NCI-H2081 (cell line): ENCODE data around the gene UTP11.

Experiments used
- DNase-seq, 2 experiments: peaks; one replicate each; lab custom pipeline; 2025; lab: John Stamatoyannopoulos, UW

UTP11 gene

DNA sequence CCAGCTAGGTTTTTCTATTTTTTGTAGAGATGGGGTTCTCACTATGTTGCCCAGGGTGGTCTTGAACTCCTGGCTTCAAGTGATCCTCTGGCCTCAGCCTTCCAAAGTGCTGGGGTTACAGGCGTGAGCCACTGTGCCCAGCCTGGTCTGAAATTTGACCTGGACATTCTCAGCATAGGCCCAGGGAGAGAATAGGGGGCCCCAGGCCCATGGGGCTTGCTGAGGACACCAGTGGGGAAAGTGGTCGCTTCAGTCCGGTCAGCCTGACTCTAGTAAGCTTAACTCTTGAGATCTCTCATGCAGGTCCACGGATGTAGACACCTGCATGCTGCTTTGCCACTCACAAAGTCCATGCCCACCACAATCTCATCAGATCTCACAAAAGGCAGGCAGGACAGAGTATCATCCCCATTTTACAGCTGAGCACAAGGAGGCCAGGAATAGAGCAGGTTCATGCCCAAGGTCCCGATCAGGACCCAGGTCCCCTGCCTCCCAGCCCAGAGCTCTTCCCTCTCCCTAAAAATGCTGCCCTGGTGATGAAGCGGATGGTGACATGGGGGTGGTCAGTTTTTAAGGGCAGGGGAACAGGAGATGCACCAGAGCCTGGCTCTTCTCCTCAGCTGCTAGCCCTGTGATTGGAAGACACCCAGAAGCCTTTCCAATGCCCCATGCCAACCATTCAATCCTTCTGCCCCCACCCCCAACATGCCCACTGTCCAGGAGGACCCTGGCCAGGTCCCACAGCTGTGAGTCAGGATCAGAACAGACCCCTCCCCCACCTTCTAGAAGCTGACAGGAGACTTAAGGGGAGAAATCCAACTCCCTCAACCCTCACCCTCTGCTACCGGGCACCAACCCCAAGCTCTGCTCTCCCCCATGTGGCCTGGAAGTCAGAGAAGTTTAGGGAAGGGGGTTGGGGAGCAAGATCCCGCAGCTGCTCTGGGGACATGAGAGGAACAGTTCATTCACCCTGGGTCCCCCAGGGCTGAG is 9.0 kb upstream of the UTP11 start:
- no peak for DNase-seq

DNA sequence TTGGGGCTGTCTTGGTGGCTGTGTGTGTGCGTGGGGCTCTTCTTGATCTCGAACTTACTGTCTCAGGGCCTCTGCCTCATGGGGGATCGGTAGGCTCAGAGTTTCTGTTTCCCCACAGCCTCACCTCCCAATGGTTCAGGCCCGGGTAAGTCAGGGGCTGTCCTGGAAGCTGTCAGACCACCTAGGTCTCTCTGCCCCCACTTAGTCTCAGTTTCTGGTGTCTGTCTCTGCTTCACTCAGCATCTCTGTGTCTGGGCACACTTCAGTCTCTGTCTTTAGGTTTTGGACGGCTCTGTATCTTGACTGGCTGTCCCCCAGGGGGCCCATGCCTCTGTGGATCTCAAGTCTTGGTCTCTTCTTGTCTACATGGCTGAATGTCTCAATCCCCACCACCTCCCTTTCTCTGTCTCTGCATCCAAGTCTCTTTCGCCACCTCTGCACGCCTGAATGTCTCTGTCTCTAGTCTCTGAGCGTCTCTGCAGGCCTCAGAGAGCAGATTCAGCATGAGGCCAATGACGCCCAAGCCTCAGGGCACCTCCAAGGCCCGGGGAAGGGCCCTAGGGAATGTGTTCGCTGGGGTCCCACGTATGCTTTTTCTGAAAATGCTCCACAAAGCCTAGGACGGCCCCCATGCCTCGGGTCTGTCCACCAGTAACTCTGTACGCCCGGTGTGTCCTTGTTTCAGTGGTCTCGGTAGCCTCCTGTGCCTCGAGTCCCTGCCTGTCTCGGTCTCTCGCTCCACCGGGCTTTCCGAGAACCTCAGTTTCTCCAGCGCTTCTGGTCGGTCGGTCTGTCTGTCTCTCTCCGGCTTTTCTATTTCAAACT is 8.0 kb upstream of the UTP11 start:
- DNase-seq, result no peak

DNA sequence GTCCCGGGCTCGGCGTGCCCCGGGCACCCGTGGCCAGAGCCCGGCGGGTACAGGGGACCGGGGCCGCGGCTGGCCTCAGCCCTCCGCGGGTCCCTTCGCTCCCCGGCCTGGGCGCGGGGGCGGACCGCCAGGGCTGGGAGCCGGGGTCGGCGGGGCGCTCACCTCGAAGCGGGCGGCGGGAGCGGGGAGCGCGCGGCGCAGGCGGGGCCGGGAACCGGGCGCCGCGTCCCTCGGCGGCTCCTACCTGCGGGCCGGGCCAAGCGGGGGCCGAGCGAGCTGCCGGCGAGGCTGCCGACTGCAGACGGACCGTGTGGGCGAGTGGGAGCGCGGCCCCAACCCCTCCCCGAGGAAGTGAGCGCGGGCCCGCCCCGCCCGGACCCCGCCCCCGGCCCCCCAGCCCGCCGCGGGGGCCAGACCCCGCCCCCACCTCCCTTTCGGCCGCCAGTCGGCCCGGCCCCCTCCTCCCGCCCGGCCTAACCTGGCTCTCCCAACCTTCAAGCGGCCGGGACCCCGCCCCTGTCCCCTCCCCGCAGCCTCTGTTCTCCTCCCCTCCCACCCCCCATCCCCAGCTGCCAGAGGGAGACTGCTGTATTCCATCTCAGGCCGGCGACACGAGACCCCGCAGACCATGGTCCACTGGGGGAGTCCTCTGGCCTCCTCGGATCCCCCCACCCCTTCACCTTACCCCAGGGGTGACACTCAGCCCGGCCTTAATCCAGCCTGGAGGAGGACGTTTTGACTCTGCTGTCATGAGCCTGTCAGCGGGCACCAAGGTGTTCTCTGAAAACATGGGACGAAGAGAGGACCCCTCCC is 7.1 kb upstream of the UTP11 start, which contains the start of gene FHL3:
FHL3 (minus strand) TSS at position 320 of the 813 bp plus-strand sequence. CDS start 6,102 bp downstream, outside the sequence.
- DNase-seq, result peak; percentile 57 to 59

DNA sequence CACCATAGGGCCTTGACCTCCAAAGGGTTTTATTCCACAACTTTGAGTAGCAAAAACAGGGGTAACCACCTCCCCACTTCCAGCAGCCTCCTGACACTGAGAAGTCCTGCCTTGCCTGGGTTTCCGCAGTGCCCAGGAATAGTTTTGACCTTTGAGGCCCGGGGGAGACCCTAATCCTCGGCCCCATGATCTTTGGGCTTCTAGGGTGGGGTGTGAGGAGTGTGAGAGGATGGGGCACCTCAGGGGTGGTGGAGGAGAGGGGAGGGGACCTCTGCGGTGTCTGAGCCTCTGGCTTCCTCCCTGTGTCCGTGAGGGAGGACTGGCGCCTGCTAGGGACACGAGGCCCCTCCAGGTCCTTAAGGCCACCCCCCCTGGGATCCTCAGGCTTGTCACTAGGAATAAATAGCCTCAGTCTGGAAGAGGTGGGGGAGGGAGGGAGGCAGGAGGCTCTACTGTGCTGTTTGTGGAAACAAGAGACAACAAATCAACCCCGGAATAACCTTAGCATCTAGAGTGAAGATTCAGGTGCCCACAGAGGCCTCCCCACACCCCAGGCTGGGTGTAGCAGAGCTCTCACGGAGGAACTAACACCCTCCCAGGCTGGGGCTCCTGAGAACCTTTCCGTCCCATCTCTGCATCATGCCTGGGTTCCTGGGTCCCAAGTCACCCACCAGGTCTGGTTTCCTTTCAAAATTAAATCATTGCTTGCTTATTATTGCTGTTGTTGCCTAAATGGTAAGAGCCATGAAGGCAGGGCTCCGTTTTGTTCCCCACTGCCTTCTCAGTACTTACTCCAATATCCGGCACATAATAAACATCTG is 6.3 kb upstream of the UTP11 start:
- no peak for DNase-seq

DNA sequence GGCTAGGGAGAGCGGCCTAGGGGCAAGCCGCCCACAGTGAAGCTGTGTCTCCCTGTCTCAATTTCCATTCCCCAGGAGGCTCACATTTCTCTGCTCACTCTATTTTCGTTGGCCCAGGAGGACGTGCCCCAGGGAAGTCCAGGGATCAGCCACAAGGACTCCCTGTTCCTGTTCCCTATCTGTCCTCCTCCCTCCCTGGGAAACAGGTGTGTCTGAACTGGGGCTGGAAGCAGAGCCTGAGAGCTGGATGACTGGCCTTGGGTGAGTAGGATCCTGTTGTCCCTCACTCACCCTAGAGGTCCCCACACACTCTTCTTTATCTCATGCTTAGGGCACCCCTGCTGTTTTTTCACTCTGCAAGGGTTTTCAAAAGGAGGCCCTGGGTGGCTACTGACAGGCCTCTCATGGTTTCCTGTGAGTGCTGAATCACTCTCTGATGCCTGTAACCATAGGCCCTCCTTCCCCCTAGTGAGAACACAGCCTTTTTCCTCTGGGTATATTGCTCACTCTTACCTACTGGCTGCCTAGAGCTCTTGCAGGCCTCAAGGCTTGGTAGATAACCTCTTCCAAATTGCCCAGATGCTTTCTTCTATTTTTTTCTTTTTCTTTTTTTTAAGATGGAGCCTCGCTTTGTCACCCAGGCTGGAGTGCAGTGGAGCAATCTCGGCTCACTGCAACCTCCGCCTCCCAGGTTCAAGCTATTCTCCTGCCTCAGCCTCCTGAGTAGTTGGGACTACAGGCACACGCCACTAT is 3.3 kb upstream of the UTP11 start:
- no peak for DNase-seq

DNA sequence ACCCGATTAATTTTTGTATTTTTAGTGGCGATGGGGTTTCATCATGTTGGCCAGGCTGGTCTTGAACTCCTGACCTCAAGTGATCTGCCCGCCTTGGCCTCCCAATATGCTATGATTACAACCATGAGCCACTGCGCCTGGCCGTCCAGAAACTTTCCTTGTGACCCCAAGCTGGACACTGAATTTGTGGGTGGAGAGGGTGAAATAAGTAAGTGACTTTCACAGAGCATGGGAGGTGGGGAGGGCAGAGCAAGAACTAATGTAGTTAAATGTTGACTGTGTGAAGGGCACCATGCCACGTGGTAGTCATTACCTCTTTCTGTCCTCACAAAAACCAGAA is 2.7 kb upstream of the UTP11 start:
- no peak for DNase-seq

DNA sequence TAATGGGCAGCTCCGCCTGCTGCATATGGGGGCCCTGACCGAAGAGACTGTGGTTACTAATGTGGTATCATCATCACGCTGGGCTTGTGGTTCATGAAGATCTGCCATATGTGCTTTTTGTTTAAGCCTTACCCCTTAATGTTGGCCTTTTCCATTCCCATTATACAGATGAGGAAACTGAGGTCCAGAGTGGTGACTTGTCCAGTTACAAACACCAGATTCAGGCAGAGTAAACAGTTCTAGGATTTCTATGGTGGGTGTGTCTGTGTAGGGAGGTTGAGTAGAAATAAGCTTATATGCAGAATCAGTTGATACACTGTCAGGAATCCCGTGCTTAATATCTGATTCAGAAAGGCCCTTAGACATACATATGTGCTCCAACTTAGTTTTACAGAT is 691 bp downstream of the UTP11 start:
- DNase-seq, result no peak

DNA sequence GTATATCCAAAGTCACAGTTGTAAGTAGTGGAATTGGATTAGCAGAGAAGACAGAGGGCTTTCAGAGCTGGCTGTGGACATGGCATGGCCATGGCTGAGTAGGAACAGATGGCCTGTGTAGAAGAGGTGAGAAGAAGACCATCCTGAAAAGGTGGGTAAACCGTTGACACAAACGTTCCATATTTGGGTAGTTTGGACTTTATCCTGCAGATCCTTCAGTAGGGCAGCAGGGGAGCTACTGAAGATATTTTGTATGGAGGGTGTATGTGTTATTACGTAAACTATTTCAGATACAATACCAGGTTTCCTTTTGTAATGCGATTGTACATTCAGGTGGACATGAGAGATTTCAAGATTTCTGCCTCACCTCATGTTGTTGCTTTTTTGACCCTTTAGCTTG is 1.6 kb downstream of the UTP11 start:
- DNase-seq, result no peak

DNA sequence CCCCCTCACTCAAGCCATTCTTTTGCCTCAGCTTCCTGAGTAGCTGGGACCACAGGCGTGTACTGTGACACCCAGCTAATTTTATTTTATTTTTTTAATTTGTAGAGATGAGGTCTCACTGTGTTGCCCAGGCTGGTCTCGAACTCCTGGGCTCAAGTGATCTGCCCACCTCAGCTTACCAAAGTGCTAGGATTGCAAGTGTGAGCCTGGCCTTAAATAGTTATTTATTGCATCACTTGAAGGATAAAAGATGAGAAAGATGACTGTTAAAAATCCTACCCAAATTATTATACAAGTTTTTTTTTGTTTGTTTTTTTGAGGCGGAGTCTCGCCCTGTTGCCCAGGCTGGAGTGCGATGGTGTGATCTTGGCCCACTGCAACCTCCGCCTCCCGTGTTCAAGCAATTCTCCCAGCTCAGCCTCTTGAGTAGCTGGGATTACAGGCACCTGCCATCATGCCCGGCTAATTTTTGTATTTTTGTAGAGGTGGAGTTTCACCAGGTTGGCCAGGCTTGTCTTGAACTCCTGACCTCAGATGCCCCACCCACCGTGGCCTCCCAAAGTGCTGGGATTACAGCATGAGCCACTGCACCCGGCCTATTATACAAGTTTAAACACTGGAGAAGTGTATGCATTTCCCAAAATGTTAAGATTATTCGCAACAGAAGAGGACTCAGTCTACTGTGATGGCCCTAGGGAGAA is 2.3 kb downstream of the UTP11 start:
- no peak for DNase-seq

DNA sequence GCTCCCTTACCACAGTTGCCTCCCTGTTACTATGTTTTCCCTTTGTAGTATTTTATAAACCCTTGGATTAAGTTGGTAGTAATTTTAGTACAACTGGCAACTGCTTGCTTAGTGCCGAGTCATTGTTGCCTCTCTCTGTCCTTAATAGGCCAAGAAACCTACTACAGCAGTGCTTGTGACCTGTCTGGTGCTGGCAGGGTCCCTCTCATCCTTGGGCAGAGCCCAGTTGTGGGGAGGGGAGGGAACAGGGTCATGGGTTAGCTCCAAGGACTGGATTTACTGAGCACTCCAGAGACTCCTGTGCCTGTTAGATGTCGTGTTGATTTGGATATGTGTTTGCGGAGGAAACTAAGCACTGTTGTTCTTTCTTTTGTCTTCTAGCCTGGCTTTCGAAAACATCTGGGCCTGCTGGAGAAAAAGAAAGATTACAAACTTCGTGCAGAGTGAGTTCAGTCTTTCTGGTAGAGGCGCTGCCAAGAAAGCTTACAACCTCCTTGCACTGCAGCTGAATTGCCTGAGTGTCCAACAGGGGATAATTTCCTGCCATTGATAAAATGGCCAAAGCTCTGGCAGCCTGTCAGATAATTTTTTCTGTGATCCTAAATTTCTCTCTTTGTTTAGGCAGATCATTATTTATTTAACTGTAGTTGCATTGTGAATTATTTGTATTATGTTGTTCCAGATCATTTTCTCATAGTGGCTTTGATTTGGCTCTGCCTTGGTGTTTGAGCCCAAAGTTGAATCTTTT is 3.6 kb downstream of the UTP11 start:
- DNase-seq, result no peak

DNA sequence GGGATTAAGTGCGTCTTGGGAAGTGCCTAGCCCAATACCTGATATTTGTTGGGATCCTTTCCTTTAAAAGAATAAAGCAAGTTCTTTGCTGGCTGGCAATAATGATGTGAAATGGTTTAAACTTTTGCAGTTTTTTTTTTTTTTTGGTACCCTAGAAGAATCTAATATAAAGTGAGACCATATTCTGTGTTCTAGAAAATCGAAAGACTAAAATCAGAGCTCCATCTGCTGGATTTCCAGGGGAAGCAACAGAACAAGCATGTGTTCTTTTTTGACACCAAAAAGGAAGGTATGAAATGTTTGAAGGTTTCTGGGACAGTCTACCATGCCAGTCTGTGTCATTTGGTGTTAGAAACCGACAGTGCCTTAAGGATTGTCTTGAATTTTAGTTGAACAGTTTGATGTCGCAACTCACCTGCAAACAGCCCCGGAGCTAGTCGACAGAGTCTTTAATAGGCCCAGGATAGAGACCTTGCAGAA is 6.4 kb downstream of the UTP11 start:
- DNase-seq, result peak in 1 of 2 experiments; percentile 26

DNA sequence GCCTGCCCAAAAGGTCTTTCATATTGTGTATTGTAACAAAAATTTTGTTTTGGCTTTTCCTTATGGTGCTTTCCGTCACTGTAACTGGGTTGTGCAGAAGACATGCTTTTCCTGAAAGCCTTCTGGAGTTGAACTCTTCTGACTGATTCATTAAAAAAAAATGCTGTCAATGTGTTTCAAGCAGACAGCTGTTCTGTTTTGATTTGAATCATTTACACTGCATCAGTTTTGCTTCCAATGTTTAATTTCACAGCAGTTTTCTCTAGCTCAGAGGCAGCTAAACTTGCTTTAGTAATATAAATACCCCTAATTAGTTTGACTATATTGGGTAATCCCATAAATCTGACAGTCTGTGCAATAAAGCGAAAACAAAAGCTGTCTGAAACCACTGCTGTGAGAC is 7.9 kb downstream of the UTP11 start:
- DNase-seq, result no peak

DNA sequence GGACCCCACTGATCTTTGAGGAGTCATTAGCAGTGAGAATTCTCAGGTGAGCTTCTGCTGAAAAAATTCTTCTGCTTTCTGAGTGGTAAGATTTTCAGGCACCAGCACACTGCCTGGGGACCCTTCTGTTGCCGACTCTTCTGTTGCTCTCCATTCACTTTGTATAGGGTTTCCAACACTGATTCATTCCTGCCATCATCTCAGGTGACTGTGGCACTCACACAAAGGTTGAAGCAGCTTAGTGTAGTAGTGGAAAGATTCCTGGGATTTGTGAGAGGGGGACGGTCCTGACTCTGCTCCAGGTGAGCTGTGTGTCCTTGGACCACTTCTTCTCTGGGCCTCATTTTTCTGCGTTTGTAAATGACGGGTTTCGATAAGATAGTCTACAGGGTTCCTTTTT is 9.4 kb downstream of the UTP11 start:
- DNase-seq, result no peak

DNA sequence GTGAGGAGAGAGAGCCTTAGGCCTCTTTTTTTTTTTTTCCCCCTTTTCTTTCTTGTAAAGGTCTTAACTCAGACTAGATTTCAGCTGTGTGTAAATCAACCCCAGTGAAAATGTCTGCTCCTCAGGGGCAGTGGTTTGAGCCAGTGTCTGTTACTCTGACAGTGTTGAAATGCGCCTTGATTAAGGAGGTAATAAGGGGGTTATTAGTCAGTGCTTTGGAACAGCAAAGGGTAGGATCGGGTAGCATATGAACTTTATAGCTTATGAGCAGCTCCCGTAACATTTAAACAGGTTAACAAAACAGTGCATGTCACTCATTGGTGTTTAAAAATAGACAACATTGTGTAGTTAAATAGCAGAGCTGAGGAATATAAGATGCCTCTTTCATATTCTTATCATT is 10.3 kb downstream of the UTP11 start:
- no peak for DNase-seq

DNA sequence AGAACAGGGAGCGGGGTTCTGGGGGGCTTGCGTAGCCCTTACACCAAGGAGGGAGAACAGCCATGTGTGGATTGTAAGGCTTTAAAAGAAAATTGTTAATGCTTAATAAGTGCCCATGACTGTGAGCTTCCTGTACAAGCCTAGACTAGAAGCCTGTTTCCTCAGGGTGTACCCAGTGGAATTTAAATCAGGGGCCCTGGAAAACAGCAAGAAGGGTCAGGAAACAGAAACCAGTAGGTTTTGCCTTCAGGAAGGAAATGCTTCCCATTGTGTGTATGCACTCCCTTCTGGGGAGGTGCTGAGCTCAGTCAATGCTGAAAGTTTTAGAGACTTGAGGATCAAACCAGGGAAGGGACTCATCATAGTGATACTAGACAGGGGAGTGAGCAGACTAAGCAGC is 12.7 kb downstream of the UTP11 start:
- DNase-seq, result no peak

DNA sequence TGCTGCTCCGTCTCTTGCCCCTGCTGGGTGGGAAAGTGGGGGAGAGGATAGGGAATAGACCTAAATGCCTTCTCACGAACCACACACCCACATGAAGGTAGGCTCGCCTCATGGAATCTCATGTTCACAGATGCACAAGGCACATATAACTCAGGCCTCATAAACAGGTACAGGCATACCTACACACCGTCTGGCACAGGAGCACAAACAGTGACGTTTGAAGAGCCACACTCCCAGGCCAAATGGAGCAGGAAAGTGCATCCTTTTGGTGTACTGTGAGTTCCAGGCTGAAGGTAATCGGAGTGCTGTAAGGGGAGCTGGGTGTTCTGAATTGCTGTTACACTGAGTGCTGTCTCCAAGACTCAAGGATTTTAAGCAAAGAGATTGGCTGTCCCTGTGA is 13.1 kb downstream of the UTP11 start:
- DNase-seq, result no peak

DNA sequence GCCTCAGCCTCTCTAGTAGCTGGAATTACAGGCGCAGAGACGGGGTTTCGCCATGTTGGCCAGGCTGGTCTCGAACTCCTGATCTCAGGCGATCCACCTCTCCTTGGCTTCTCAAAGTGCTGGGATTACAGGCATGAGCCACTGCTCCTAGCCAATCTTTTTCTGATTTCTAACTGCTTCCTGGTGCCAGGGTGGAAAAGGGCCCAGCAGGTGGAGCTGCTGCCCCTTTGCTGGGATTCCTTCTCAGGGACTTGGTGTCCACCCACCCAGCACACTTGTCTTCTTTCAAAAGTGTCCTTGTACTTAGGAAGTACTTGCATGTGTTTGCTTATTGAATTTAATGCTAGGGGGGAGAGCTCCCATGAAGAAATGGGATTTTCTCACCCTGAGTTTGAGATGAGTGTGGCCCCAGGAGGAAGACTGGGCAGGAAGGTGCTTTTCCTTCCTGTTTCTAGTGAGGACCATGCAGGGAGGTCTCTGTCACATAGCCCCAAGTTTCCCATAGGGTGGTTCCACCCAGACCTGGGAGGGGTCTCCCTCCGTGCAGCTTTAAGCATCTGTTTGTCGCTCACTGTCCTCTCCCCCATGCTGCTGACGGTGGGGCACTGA is 14.2 kb downstream of the UTP11 start:
- peak; percentile 40 to 44 for DNase-seq
